Fibroblast of skin of back (primary cell): ENCODE data around the gene TNXB.
"Not testable (repeated sequence)": the region's sequence is repeated elsewhere in the genome, so short reads cannot be mapped to it uniquely, and the experiment has no call there.

Experiments
- DNase-seq: peaks from one replicate; pipeline ENCODE4 v3.0.0-alpha.2; 2013

TNXB gene

GRCh38 chr6:32038878-32039277, 70.3 kb downstream of the TNXB start:
- DNase-seq: not testable (repeated sequence)

GRCh38 chr6:32037598-32038524, 71.3 kb downstream of the TNXB start, which contains the start of gene CYP21A2:
TSS of gene CYP21A2 (plus strand) at chr6:32038415. CDS start at chr6:32038423, 8 bp downstream.
- not testable (repeated sequence) for DNase-seq

GRCh38 chr6:32037136-32037535, 72.0 kb downstream of the TNXB start:
- DNase-seq: not testable (repeated sequence)

- not testable (repeated sequence) for DNase-seq
Measured at GRCh38 chr6:32035283-32036013, 73.7 kb downstream of the TNXB start.

- not testable (repeated sequence) for DNase-seq
Measured at GRCh38 chr6:32029553-32029952, 79.6 kb downstream of the TNXB start.

GRCh38 chr6:32028631-32029030, 80.5 kb downstream of the TNXB start:
- not testable (repeated sequence) for DNase-seq

GRCh38 chr6:32022100-32022499, 87.0 kb downstream of the TNXB start:
- DNase-seq: not testable (repeated sequence)

- DNase-seq: not testable (repeated sequence)
Measured at GRCh38 chr6:32014547-32014946, 94.6 kb downstream of the TNXB start, which contains the start of gene C4B. TSS of gene C4B (plus strand) at chr6:32014795. CDS start at chr6:32014846, 51 bp downstream.

GRCh38 chr6:32013738-32014137, 95.4 kb downstream of the TNXB start:
- not testable (repeated sequence) for DNase-seq

GRCh38 chr6:32012941-32013617, 96.1 kb downstream of the TNXB start:
- not testable (repeated sequence) for DNase-seq

GRCh38 chr6:32010856-32011530, 98.1 kb downstream of the TNXB start:
- DNase-seq: not testable (repeated sequence)

- DNase-seq: not testable (repeated sequence)
Measured at GRCh38 chr6:32009537-32009936, 99.6 kb downstream of the TNXB start.

- DNase-seq: not testable (repeated sequence)
Measured at GRCh38 chr6:32008616-32009015, 100.5 kb downstream of the TNXB start.

- DNase-seq: not testable (repeated sequence)
Measured at GRCh38 chr6:32008037-32008436, 101.1 kb downstream of the TNXB start.

- DNase-seq: not testable (repeated sequence)
Measured at GRCh38 chr6:32007086-32007485, 102.1 kb downstream of the TNXB start.

- DNase-seq: not testable (repeated sequence)
Measured at GRCh38 chr6:32005991-32006529, 103.1 kb downstream of the TNXB start.

GRCh38 chr6:32005538-32005880, 103.6 kb downstream of the TNXB start:
- not testable (repeated sequence) for DNase-seq

GRCh38 chr6:32004864-32005537, 104.1 kb downstream of the TNXB start:
- DNase-seq: not testable (repeated sequence)

- DNase-seq: not testable (repeated sequence)
Measured at GRCh38 chr6:32004393-32004792, 104.7 kb downstream of the TNXB start.

- DNase-seq: not testable (repeated sequence)
Measured at GRCh38 chr6:32003301-32003700, 105.8 kb downstream of the TNXB start.
